Smooth muscle cell of the brain vasculature (primary cell): ENCODE measurements around the gene COL2A1.
"Not testable (repeated sequence)": the region's sequence is repeated elsewhere in the genome, so short reads cannot be mapped to it uniquely, and the experiment has no call there.

Experiments used
- DNase-seq: peaks from one replicate; pipeline ENCODE4 v3.0.0-alpha.2; 2012; ENCODE audit warnings: low read depth, low spot score

The COL2A1 gene

GRCh38 chr12:47975816-47976215 is 28.5 kb downstream of the COL2A1 start:
- DNase-seq = no peak

- no peak for DNase-seq
Observed at GRCh38 chr12:47975036-47975620, 29.1 kb downstream of the COL2A1 start.

GRCh38 chr12:47973870-47974269 is 30.4 kb downstream of the COL2A1 start:
- no peak for DNase-seq

GRCh38 chr12:47972895-47973294 is 31.4 kb downstream of the COL2A1 start:
- no peak for DNase-seq

GRCh38 chr12:47970843-47971242 is 33.4 kb downstream of the COL2A1 start:
- no peak for DNase-seq

GRCh38 chr12:47969845-47970244 is 34.4 kb downstream of the COL2A1 start:
- no peak for DNase-seq

GRCh38 chr12:47967461-47968321 is 36.6 kb downstream of the COL2A1 start:
- DNase-seq = no peak

- DNase-seq = no peak
Observed at GRCh38 chr12:47965581-47965980, 38.7 kb downstream of the COL2A1 start.

- no peak for DNase-seq
Observed at GRCh38 chr12:47964106-47964728, 40.1 kb downstream of the COL2A1 start.

- peak; percentile 71 for DNase-seq
Observed at GRCh38 chr12:47963340-47964040, 40.8 kb downstream of the COL2A1 start, which contains the start of gene TMEM106C. TSS of gene TMEM106C (plus strand) at chr12:47963596. CDS start at chr12:47964237, 641 bp downstream.

GRCh38 chr12:47962198-47962597 is 42.1 kb downstream of the COL2A1 start:
- no peak for DNase-seq

- DNase-seq = not testable (repeated sequence)
Observed at GRCh38 chr12:47957671-47958070, 46.6 kb downstream of the COL2A1 start.

GRCh38 chr12:47955059-47955458 is 49.2 kb downstream of the COL2A1 start:
- DNase-seq = no peak

GRCh38 chr12:47954467-47955045 is 49.7 kb downstream of the COL2A1 start:
- DNase-seq = no peak

GRCh38 chr12:47954058-47954457 is 50.2 kb downstream of the COL2A1 start:
- DNase-seq = no peak

- DNase-seq = no peak
Observed at GRCh38 chr12:47950856-47951468, 53.3 kb downstream of the COL2A1 start.

GRCh38 chr12:47949441-47950341 is 54.6 kb downstream of the COL2A1 start:
- peak; percentile 50 for DNase-seq

GRCh38 chr12:47947341-47947740 is 56.9 kb downstream of the COL2A1 start:
- peak; percentile 21 for DNase-seq

- no peak for DNase-seq
Observed at GRCh38 chr12:47946413-47947323, 57.6 kb downstream of the COL2A1 start.
